GM04504 (cell line): Measurements from ENCODE around the gene TUNAR.

ENCODE experiments used
- DNase-seq: peaks from one replicate; pipeline ENCODE4 v3.0.0-alpha.2; 2012; ENCODE audit warnings: low read depth

TUNAR gene

GRCh38 chr14:95876761-95877538 is at the start of gene TUNAR:
TUNAR (plus strand) TSS chr14:95876832.
- no peak for DNase-seq

- DNase-seq, result no peak
Observed at GRCh38 chr14:95828649-95829265, 47.9 kb upstream of the TUNAR start.

GRCh38 chr14:95829321-95829720 is 47.3 kb upstream of the TUNAR start:
- no peak for DNase-seq

- no peak for DNase-seq
Observed at GRCh38 chr14:95830386-95830785, 46.2 kb upstream of the TUNAR start.

- DNase-seq, result no peak
Observed at GRCh38 chr14:95831041-95831440, 45.6 kb upstream of the TUNAR start.

GRCh38 chr14:95831468-95831867 is 45.2 kb upstream of the TUNAR start:
- no peak for DNase-seq

GRCh38 chr14:95832012-95832411 is 44.6 kb upstream of the TUNAR start:
- no peak for DNase-seq

GRCh38 chr14:95833429-95833828 is 43.2 kb upstream of the TUNAR start:
- no peak for DNase-seq

GRCh38 chr14:95834496-95834895 is 42.1 kb upstream of the TUNAR start:
- DNase-seq, result no peak

GRCh38 chr14:95835121-95835730 is 41.4 kb upstream of the TUNAR start:
- no peak for DNase-seq

- DNase-seq, result no peak
Observed at GRCh38 chr14:95838862-95839261, 37.8 kb upstream of the TUNAR start.

GRCh38 chr14:95840094-95840700 is 36.4 kb upstream of the TUNAR start:
- DNase-seq, result no peak

- DNase-seq, result no peak
Observed at GRCh38 chr14:95841668-95842067, 35.0 kb upstream of the TUNAR start.

- DNase-seq, result no peak
Observed at GRCh38 chr14:95849761-95850160, 26.9 kb upstream of the TUNAR start.

GRCh38 chr14:95850429-95850828 is 26.2 kb upstream of the TUNAR start:
- no peak for DNase-seq

- DNase-seq, result no peak
Observed at GRCh38 chr14:95855606-95856005, 21.0 kb upstream of the TUNAR start.

GRCh38 chr14:95857275-95857674 is 19.4 kb upstream of the TUNAR start:
- no peak for DNase-seq

- DNase-seq, result no peak
Observed at GRCh38 chr14:95858893-95859292, 17.7 kb upstream of the TUNAR start.

GRCh38 chr14:95862243-95862642 is 14.4 kb upstream of the TUNAR start:
- no peak for DNase-seq

- no peak for DNase-seq
Observed at GRCh38 chr14:95863295-95863694, 13.3 kb upstream of the TUNAR start.

GRCh38 chr14:95869776-95870175 is 6.9 kb upstream of the TUNAR start:
- no peak for DNase-seq

GRCh38 chr14:95870772-95871171 is 5.9 kb upstream of the TUNAR start:
- no peak for DNase-seq

GRCh38 chr14:95871531-95871930 is 5.1 kb upstream of the TUNAR start:
- no peak for DNase-seq
